Pulmonary artery endothelial cell (primary cell): ENCODE measurements around the gene ITPR1. TPM values are rescaled to one million over a fixed set of nuclear protein-coding genes. Genes with fewer than 3 reads are reported as not detected.

Experiments
- DNase-seq: peaks from one replicate; pipeline ENCODE4 v3.0.0-alpha.2; 2011; ENCODE audit warnings: low read depth, low spot score
- total RNA-seq: library from RNA; depleted of rRNA; stranded (reverse); fragments of >200 nt; gene quantifications from 2 replicates; pipeline ENCODE4 v1.2.3, GENCODE V29; 2014

Gene ITPR1
- total RNA-seq, 1 donor from 2014 or later = 15.2 TPM

DNA sequence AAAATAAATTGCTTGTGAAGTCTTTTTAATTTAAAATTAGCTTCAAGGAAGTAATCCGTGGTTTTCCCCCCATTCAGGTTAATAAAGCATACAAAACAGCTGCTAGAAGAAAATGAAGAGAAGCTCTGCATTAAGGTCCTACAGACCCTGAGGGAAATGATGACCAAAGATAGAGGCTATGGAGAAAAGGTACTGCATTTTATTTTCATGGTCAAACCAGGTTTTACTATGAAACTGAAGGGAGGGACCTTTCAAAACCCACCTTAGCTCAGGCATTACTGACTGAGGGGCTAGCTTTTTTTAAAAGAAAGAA lies 218.5 kb downstream of the ITPR1 start:
- no peak for DNase-seq

DNA sequence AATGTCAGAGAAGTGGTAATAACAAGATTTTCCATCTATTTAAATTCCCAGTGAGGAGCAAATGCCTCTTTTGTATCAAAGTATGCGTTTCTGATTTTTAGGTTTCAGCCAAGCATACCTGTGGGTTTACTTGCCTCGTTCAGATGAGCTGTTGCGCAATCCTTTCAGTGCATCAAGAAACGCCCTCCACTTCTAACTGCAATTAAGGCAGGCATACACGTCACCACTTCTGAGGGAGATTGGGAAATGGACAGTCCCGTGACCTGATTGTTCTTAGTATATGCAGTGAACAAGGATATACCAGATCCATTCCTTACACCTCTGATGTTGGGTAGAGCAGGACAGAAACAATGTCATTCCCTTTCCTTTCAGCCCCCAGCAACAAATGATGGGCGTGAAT lies 219.0 kb downstream of the ITPR1 start:
- DNase-seq = no peak

DNA sequence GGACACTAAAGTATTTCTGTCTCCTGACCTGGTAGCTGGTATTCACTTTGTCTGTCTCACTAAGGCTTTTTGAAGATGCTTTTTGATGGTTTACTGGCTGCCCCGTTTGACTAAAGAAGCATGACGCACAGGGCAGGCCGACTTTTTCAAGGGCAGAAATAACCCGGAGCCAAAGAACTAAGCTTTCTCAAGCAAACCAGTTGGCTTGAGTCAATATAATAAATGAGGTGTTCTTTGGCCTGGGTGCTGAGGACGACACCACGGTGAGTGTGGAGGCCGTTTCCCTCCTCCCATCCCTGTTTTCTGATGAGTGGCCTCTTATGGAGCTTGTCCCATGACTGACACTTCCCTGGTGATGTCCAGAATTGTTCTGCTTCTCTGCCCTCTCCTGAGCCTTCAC lies 220.9 kb downstream of the ITPR1 start:
- DNase-seq = no peak

DNA sequence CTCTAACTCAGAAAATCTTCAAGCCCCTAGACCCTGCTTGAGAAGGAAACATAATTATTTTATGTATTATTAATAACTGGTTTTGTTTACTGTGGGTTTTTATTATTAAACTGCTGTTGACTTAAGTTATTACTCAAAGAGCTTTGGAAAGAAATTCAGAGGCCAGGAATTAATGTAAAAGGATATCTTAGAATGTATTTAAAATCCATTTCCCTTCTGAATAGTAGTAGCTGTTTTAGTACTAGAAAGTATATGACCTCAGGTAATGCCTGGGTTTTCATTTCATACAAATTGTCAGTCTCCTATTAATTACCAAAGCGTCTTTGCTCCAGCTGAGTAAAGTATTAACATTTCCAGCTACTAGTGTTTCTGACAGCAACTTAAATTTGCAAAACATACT lies 223.1 kb downstream of the ITPR1 start:
- DNase-seq = no peak

GRCh38 chr3:4716706-4717362 lies 223.7 kb downstream of the ITPR1 start:
- no peak for DNase-seq

DNA sequence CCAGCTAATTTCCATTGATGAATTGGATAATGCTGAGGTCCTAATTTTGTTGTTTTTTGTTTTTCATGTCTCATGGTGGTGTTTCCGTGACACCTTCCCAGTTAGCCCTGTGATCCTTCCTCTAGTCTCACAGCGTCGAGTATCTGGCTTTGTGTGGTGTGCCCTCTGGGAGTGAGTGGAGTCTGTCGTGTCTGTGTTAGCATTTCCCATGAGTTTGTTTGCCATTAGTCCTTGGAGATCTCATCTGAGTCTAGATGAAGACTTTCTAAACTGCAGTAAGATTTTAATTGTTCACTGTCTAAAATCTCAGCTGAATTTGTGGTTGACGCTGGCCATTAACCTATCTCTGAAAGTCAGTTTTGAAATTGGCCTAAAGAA lies 224.2 kb downstream of the ITPR1 start:
- DNase-seq = no peak

DNA sequence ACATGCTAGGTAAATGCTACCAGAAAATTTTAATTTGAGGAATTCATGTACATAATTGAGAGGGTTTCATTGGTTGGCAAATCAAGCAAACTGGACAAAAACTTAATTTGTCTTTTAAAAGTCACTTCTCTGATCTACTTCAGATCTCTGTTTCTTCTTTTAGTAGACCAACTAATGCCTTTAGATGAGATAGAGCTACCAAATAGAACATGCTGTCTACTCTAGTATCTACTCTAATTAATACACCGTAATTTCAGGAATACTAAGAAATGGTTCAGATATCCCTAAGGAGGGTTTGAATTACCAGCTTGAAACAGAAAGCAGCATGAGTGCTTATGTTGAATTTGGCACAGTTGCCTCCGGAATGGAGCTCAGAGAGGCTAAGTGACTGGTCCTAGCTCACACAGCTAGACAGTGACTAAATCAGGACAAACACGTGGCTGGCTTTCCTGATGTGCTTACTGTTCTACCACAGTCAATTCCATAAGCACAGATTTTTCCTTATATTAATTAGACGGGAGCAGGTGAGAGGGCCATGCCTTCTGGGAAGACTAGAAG lies 225.1 kb downstream of the ITPR1 start:
- DNase-seq = no peak

GRCh38 chr3:4719046-4719501 lies 225.9 kb downstream of the ITPR1 start:
- DNase-seq = no peak

GRCh38 chr3:4720316-4721075 lies 227.3 kb downstream of the ITPR1 start:
- no peak for DNase-seq

DNA sequence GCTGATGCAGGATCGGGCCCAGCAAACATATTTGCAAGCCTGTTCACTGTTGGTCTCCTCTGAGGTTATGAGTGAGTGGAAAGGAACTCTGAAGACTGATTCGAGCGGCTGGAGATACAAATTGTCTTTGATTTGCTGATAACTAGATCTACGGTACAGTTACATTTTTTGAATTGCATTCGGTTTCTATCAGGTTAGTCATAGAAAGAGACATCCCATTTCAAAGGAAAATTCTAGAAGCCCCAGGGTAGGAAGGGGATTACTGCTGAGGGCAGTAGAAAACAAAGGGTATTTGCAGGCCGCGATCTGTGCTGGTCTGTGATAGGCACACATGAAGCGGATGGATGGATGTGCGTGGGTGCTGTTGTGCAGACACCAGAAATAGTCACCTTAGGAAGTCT lies 228.4 kb downstream of the ITPR1 start:
- DNase-seq = no peak

GRCh38 chr3:4722103-4722502 lies 229.0 kb downstream of the ITPR1 start:
- peak; percentile 56 for DNase-seq

GRCh38 chr3:4724051-4724629 lies 231.0 kb downstream of the ITPR1 start:
- DNase-seq = no peak

DNA sequence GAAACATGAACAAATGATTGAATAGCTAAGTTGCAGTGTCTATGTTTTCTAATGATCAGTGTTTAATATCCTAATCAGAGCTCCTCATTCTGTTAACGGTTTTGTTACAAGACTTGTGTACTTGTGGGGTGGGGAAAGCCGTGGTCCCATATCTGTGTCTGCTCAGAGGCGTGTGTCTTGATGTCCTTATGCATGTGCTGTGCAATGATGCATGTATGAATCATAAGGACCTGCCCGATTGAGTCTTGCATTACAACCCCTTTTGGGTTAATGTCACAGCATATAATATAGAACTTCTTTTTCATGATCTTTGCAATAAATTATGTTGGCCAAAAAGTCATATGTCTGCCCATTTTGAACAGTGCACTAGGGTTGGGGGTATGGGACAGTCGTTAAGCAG lies 233.4 kb downstream of the ITPR1 start:
- DNase-seq = no peak

GRCh38 chr3:4729061-4729973 lies 236.2 kb downstream of the ITPR1 start:
- no peak for DNase-seq

DNA sequence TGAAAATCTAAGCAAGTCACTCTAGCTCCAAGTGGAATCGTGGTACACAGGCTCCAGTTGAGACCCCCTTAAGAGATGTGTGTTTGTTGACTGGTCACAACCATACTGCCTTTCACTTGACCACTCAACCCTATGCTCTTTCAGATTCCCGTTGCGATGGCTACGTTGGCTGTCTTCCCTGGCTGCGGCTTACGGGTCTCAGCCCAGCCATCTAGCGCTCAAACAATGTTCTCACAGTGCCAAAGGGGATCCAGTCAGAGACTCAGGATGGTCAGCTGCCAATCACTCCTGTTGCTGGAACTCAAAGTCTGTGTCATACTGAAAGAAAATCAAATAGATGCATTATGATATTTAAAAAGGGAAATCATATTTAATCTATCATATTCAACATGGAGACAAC lies 237.6 kb downstream of the ITPR1 start:
- DNase-seq = no peak

DNA sequence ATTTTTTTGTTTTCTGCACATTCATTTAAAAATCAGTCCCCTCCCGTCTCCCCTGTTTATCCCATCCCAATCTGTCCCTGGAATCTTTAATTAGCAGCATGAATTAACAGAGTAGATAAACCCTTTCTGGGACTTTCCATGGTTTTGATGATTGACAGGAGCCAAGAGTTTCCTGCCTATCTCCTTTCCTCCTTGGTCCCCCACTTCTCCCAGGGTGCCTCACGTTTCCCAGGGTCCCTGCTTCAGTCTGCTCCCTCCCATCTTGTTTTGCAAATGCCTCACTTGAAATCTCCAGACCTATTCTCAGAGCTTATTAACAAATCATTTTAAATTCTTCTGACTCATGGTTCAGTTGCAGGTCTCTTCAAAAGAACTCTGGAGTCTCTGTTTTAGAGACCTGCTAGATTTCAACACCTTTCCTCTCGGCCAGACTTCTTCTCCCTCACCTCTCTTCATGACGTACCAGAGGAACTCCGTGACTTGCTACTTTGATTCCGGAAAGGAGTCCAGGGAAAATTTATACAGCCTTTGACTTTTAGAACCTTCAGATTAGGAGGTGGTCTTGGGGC lies 238.5 kb downstream of the ITPR1 start:
- DNase-seq = no peak

DNA sequence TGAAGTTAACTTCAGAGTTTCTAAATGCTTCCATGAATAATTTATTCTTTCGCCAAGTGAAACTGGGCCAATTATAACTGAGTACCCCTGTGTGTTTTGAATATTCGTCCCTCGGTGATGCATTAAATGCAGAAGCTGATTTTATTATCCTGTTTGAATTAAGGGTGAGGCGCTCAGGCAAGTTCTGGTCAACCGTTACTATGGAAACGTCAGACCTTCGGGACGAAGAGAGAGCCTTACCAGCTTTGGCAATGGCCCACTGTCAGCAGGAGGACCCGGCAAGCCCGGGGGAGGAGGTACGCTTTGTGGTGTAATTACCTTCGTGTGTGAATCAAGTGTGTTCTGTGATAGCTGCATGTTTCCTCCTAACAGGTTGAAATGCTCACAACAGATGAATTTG lies 239.8 kb downstream of the ITPR1 start:
- no peak for DNase-seq

DNA sequence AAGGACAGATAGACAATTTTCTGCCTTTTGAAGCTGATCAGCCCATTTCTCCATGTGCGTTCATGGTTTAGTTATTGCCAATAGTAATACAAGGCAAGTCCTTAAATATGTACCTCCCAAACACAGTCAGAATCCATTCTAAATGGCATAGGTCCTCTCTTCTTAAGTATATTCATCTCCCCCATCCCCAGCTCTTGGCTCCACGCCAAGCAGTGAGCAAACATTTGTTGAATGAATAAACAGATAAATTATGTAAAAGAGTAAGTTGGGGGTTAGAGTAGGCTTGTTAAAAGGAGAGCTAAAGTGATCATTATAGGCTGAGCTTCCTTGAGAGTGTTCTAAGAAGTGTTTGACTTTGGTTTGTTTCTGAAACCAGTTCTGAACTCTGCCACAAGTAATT lies 241.3 kb downstream of the ITPR1 start:
- no peak for DNase-seq

DNA sequence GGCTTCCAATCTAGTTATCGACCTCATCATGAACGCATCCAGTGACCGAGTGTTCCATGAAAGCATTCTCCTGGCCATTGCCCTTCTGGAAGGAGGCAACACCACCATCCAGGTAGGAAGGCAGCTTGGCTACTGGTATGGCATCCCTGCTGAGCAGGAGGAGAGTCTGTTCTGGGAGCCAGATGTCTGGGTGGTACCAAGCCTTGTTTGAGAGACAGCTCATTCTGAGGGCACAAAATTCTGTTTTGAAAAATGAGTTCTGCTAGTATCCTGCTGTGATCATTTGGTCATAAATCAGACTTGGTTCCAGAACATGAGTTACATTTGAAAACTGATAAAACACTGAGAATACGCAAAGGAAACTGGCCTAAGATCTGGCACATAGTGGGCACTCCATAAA lies 242.1 kb downstream of the ITPR1 start:
- DNase-seq = no peak

- peak; percentile 81 for DNase-seq
These were observed 243.2 kb downstream of the ITPR1 start for GRCh38 chr3:4736284-4736861.

- DNase-seq = no peak
These were observed 245.7 kb downstream of the ITPR1 start for GRCh38 chr3:4738737-4739274.
